HEK293T (cell line): ENCODE results near the gene SPPL2A.
"Not testable (repeated sequence)": the region's sequence is repeated elsewhere in the genome, so short reads cannot be mapped to it uniquely, and the experiment has no call there.

Source experiments
- CTCF ChIA-PET: fragments of 350-600 bp; formaldehyde crosslinking; extraction: SDS; loops from one replicate; lab custom pipeline; 2021; ENCODE audit warnings: antibody characterized with exemption, inconsistent platforms; lab: Yijun Ruan, JAX
- POLR2A ChIA-PET: fragments of 350-600 bp; formaldehyde crosslinking; extraction: SDS; loops from one replicate; lab custom pipeline; 2020; ENCODE audit warnings: antibody characterized with exemption, inconsistent platforms; lab: Yijun Ruan, JAX
- DNase-seq: peaks from one replicate; pipeline ENCODE4 v3.0.0; 2012; ENCODE audit warnings: mixed read lengths; ENCODE audit errors: extremely low spot score
- ARNT ChIP-seq: fragments of 450-650 bp; IDR thresholded peaks from 2 replicates; pipeline ENCODE4 v1.6.1; 2017; ENCODE audit warnings: mild to moderate bottlenecking
- BHLHE40 ChIP-seq: fragments of 450-650 bp; IDR thresholded peaks from 2 replicates; pipeline ENCODE4 v1.6.1; 2016; ENCODE audit warnings: mild to moderate bottlenecking, moderate library complexity, borderline replicate concordance
- CTBP1 ChIP-seq: fragments of 450-650 bp; IDR thresholded peaks from 2 replicates; pipeline ENCODE4 v1.6.1; 2016; ENCODE audit warnings: borderline replicate concordance
- ELF4 ChIP-seq: fragments of 450-650 bp; IDR thresholded peaks from 2 replicates; pipeline ENCODE4 v1.6.1; 2017; ENCODE audit warnings: antibody characterized with exemption
- FOXA1 ChIP-seq: fragments of 450-650 bp; IDR thresholded peaks from 2 replicates; pipeline ENCODE4 v1.6.1; 2016; ENCODE audit warnings: mild to moderate bottlenecking
- FOXK2 ChIP-seq: fragments of 450-650 bp; IDR thresholded peaks from 2 replicates; pipeline ENCODE4 v1.6.1; 2016; ENCODE audit warnings: mild to moderate bottlenecking
- FOXM1 ChIP-seq: fragments of 450-650 bp; IDR thresholded peaks from 2 replicates; pipeline ENCODE4 v1.6.1; 2017; ENCODE audit warnings: mild to moderate bottlenecking, borderline replicate concordance
- HDGF ChIP-seq: fragments of 450-650 bp; IDR thresholded peaks from 2 replicates; pipeline ENCODE4 v1.6.1; 2017; ENCODE audit warnings: antibody characterized with exemption, borderline replicate concordance
- L3MBTL2 ChIP-seq: fragments of 450-650 bp; conservative IDR thresholded peaks from 2 replicates; pipeline ENCODE4 v1.6.1; 2016; ENCODE audit warnings: mild to moderate bottlenecking
- LEF1 ChIP-seq: fragments of 450-650 bp; IDR thresholded peaks from 2 replicates; pipeline ENCODE4 v1.6.1; 2017; ENCODE audit warnings: mild to moderate bottlenecking, borderline replicate concordance
- NFRKB ChIP-seq: fragments of 450-650 bp; IDR thresholded peaks from 2 replicates; pipeline ENCODE4 v1.6.1; 2016; ENCODE audit warnings: mild to moderate bottlenecking, moderate library complexity
- PKNOX1 ChIP-seq: fragments of 450-650 bp; IDR thresholded peaks from 2 replicates; pipeline ENCODE4 v1.6.1; 2016
- SP1 ChIP-seq: fragments of 450-650 bp; IDR thresholded peaks from 2 replicates; pipeline ENCODE4 v1.6.1; 2017
- SUZ12 ChIP-seq: fragments of 450-650 bp; IDR thresholded peaks from 2 replicates; pipeline ENCODE4 v1.6.1; 2016; ENCODE audit warnings: mild to moderate bottlenecking
- TARDBP ChIP-seq: fragments of 450-650 bp; IDR thresholded peaks from 2 replicates; pipeline ENCODE4 v1.6.1; 2016
- ZNF384 ChIP-seq: fragments of 450-650 bp; IDR thresholded peaks from 2 replicates; pipeline ENCODE4 v1.6.1; 2016

Gene SPPL2A, protein sequence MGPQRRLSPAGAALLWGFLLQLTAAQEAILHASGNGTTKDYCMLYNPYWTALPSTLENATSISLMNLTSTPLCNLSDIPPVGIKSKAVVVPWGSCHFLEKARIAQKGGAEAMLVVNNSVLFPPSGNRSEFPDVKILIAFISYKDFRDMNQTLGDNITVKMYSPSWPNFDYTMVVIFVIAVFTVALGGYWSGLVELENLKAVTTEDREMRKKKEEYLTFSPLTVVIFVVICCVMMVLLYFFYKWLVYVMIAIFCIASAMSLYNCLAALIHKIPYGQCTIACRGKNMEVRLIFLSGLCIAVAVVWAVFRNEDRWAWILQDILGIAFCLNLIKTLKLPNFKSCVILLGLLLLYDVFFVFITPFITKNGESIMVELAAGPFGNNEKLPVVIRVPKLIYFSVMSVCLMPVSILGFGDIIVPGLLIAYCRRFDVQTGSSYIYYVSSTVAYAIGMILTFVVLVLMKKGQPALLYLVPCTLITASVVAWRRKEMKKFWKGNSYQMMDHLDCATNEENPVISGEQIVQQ

DNA sequence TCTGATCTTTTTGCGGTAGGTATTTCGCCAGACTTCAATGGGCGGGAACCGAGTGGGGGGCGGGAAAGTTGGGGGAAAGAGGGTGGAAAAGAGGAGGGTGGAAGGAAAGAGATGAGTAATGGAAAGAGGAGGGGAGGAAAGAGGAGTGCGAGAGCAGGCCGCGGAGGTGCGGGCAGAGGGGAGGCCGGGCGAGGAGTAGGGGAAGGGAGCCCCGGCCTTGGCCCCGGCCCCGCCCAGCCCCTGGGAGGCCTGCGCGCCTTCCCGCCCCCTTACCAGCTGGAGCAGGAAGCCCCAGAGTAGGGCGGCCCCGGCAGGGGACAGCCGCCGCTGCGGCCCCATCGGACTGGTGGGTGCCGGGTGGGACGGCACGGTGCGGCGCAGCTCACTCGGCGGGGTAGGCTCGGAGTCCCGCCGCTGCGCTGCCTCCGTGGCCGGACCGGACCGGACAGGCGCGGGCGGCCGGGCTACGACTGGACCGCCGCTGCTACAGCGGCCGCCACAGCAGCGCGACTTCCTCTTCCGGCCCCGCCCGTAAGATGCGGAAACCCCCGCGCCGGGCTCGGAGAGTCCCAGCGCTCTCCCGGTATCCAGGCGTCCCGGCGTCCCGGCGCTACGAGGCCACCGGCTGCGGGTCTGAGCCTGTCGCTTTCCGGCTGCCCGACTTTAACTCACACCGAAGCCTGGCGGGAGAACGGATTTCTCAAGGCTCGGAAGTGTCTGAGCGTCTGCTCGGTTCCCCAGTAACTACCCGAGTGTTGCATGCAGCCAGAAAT, at the start of gene SPPL2A:
SPPL2A (minus strand) TSS at position 512 of the 773 bp plus-strand sequence; CDS start at position 339, 173 bp downstream.
- TF ChIP-seq FOXM1 (no peak), ZNF384 (no peak), ELF4 (peak; percentile 21; the same call in 1 of the 2 replicates)
- POLR2A ChIA-PET: interaction anchor here (1.1 to 1.5 kb wide), 4 partner anchors 8 to 100 kb away, joined by 3 to 5 read pairs (median 3); no protein-coding TSS in a partner anchor
- CTCF ChIA-PET: no interaction called here

DNA sequence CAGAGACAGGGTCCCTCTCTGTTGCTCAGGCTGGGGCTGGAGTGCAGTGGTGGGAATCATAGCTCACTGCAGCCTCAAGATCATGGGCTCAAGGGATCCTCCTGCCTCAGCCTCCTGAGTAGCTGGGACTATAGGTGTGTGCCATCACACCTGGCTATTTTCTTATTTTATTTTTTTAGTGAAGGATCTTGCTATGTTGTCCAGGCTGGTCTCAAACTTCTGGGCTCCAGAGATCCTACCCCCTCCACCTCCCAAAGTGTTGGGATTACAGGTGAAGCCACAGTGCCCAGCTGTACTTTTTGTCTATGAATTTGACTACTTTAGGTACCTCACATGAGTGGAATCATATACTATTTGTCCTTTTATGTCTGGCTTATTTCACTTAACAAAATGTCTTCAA, 49.1 kb upstream of the SPPL2A start:
- POLR2A ChIA-PET: no interaction called here
- no peak for DNase-seq
- CTCF ChIA-PET: no interaction called here
- no peak for TF ChIP-seq TARDBP
- no peak for TF ChIP-seq ZNF384
- no peak for TF ChIP-seq ELF4
- no peak for TF ChIP-seq HDGF
- TF ChIP-seq FOXK2: no peak
- no peak for TF ChIP-seq LEF1
- TF ChIP-seq ARNT: no peak
- no peak for TF ChIP-seq SP1
- no peak for TF ChIP-seq FOXA1
- TF ChIP-seq SUZ12: no peak

More for the DNA sequence above, at the start of gene SPPL2A:
- DNase-seq: peak; percentile 83

DNA sequence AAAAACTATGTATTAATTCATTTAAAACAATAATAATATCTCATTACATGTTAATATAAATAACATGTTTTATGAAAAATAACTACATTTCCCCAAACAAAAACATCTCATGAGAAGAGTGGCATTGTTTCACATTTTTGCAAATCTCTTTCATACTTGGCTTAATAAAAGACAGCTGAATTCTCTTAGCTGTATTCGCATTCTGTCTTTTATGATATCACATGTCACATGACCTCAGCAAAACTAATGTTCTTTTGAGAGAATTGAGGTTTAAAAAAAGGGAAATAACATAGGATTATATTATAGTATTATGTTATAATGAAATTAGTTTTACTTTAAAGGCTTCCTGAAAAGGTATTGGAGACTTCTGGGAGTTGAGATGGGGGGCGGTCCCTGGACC, 48.4 kb upstream of the SPPL2A start:
- TF ChIP-seq BHLHE40: no peak
- TF ChIP-seq L3MBTL2: no peak
- no peak for TF ChIP-seq NFRKB
- TF ChIP-seq FOXA1: no peak
- DNase-seq: no peak
- ChIA-PET POLR2A (no interaction called here), CTCF (no interaction called here)

- DNase-seq: no peak
- CTCF ChIA-PET: no interaction called here
- TF ChIP-seq ZNF384 (no peak), HDGF (no peak), NFRKB (no peak), LEF1 (no peak), ELF4 (no peak), TARDBP (no peak), BHLHE40 (no peak), CTBP1 (no peak), SUZ12 (no peak), FOXM1 (no peak), L3MBTL2 (no peak), FOXK2 (no peak), FOXA1 (no peak), PKNOX1 (no peak), ARNT (no peak), SP1 (no peak)
- POLR2A ChIA-PET: no interaction called here
Measured at GRCh38 chr15:50813089-50813488, 47.6 kb upstream of the SPPL2A start.

DNA sequence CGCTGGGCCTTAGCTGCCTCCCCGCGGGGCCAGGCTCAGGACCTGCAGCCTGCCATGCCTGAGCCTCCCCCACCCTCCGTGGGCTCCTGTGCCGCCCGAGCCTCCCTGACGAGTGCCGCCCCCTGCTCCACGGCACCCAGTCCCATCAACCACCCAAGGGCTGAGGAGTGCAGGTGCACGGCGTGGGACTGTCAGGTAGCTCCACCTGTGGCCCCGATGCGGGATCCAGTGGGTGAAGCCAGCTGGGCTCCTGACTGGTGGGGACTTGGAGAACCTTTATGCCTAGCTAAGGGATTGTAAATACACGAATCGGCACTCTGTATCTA, 46.6 kb upstream of the SPPL2A start:
- POLR2A ChIA-PET, DNase-seq: not testable (repeated sequence)
- CTCF ChIA-PET: interaction anchor here (0.6 kb wide), 1 partner anchor 26 kb away, joined by 4 read pairs; no protein-coding TSS in a partner anchor

DNA sequence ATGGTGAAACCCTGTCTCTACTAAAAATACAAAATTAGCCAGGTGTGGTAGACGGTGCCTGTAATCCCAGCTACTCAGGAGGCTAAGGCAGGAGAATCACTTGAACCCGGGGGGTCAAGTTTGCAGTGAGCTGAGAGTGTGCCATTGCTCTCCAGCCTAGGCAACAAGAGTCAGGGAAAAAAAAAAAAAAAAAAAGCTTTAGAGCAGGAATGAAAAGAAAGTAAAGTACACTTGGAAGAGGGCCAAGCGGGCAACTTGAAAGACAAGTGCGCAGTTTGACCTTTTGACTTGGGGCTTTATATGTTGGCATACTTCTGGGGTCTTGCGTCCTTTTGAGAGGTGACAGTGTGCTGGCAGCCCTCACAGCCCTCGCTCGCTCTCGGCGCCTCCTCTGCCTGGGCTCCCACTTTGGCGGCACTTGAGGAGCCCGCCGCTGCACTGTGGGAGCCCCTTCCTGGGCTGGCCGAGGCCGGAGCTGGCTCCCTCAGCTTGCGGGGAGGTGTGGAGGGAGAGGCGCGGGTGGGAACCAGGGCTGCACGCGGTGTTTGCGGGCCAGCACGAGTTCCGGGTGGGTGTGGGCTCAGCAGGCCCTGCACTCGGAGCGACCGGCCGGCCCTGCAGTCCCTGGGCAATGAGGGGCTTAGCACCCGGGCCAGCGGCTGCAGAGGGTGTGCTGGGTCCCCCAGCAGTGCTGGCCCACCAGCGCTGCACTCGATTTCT, 46.1 kb upstream of the SPPL2A start:
- CTCF ChIA-PET: interaction anchor here (0.6 kb wide), 1 partner anchor 27 kb away, joined by 4 read pairs; no protein-coding TSS in a partner anchor
- POLR2A ChIA-PET, DNase-seq: not testable (repeated sequence)

DNA sequence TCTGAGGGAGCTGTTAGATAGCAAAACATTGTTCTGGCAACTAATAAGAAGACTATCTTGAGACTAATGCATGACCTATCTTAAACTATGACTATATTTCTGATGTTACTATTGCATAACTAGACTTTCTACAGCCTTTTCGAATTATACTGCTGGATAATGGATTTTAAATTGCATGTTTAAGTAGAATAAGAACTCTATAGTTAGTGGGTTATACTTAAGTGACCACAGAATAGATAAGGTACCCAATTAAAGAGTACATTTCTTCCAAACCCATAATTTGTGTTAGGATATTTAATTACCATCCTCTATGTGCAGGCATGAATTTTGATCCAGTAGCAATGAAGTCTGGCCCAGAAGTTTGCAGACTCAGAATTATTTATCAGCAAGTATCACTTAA, 44.6 kb upstream of the SPPL2A start:
- ChIA-PET CTCF (no interaction called here), POLR2A (no interaction called here)
- DNase-seq: no peak
- no peak for TF ChIP-seq TARDBP
- no peak for TF ChIP-seq FOXA1
- no peak for TF ChIP-seq NFRKB
- TF ChIP-seq L3MBTL2: no peak

- DNase-seq: no peak
- TF ChIP-seq TARDBP (no peak), NFRKB (no peak), ARNT (no peak), FOXA1 (no peak), FOXM1 (no peak), LEF1 (no peak), CTBP1 (no peak), PKNOX1 (no peak), L3MBTL2 (no peak), ZNF384 (no peak), SP1 (no peak), FOXK2 (no peak), SUZ12 (no peak), HDGF (no peak), ELF4 (no peak), BHLHE40 (no peak)
- ChIA-PET POLR2A (no interaction called here), CTCF (no interaction called here)
Measured at GRCh38 chr15:50808728-50809127, 43.2 kb upstream of the SPPL2A start.
